Mesodermal cell (in vitro differentiated cells): Measurements from ENCODE around the gene COL6A3. TPM values are rescaled to one million over a fixed set of nuclear protein-coding genes. Genes with fewer than 3 reads are reported as not detected.

ENCODE experiments used
- H3K27ac ChIP-seq: 2 replicates; pipeline ENCODE4 v1.7.0; 2013; ENCODE audit warnings: mild to moderate bottlenecking, low read depth, low read length, moderate library complexity; ENCODE audit not compliant: severe bottlenecking
- H3K36me3 ChIP-seq: 2 replicates; pipeline ENCODE4 v1.7.1; 2013; ENCODE audit warnings: mild to moderate bottlenecking, low read length, moderate library complexity; ENCODE audit not compliant: control insufficient read depth, insufficient read depth
- H3K4me1 ChIP-seq: one replicate; pipeline ENCODE4 v1.7.1; 2013; ENCODE audit warnings: mild to moderate bottlenecking, low read length; ENCODE audit not compliant: insufficient read depth, control insufficient read depth, poor library complexity, severe bottlenecking
- H3K4me3 ChIP-seq: 2 replicates; pipeline ENCODE4 v1.7.0; 2013; ENCODE audit warnings: low read length, control low read depth, mild to moderate bottlenecking; ENCODE audit not compliant: insufficient read depth, poor library complexity, severe bottlenecking; ENCODE audit errors: extremely low read depth
- H3K9me3 ChIP-seq: 2 replicates; pipeline ENCODE4 v1.7.1; 2013; ENCODE audit warnings: mild to moderate bottlenecking, low read length, moderate library complexity; ENCODE audit not compliant: control insufficient read depth
- WGBS, 2 experiments: methylation state at CpG; one replicate each; pipeline ENCODE4 v1.1.5; 2013; ENCODE audit warnings: missing lambda C conversion rate in 2 of 2; ENCODE audit not compliant: insufficient coverage in 2 of 2; 5-methylcytosine and 5-hydroxymethylcytosine counted together
- polyA plus RNA-seq, 2 experiments: library from polyadenylated mRNA; stranded (reverse); fragments of 50-300 nt; gene quantifications; one replicate each; pipeline ENCODE4 v1.2.3, GENCODE V29; 2013

Gene COL6A3
- polyA plus RNA-seq (2013, experiment 1 of 2) = 221 TPM
- polyA plus RNA-seq (2013, experiment 2 of 2) = 227 TPM

GRCh38 chr2:237413777-237414661 lies at the start of gene COL6A3:
Gene COL6A3, minus strand, starts transcription at chr2:237414164. Its CDS starts 17,347 bp downstream, at chr2:237396817.
- Histone ChIP-seq H3K36me3 (no peaks in the 10 kb centered on the region), H3K4me3 (peak within 1 kb of the TSS; percentile 35), H3K9me3 (no peaks in the 10 kb centered on the region), H3K4me1 (peaks cover 29% of the 10 kb centered on the region), H3K27ac (peak within 1 kb of the TSS; percentile 47)
- WGBS, 2 experiments = 80 to 81% methylated on average over 13 of the region's 16 CpGs

GRCh38 chr2:237459741-237460174 lies 45.8 kb upstream of the COL6A3 start:
- Histone ChIP-seq H3K9me3 (peaks cover 10% of the 10 kb centered on the region), H3K4me1 (peaks cover 15% of the 10 kb centered on the region), H3K36me3 (no peaks in the 10 kb centered on the region), H3K4me3 (no peak overlapping the region), H3K27ac (no peak overlapping the region)
- 91 to 95% methylated on average over 2 to 3 of the region's 3 CpGs for WGBS, 2 experiments

GRCh38 chr2:237459226-237459625 lies 45.3 kb upstream of the COL6A3 start:
- no peak overlapping the region for H3K27ac ChIP-seq
- H3K4me1 ChIP-seq = peaks cover 11% of the 10 kb centered on the region
- H3K36me3 ChIP-seq = no peaks in the 10 kb centered on the region
- no peak overlapping the region for H3K4me3 ChIP-seq
- 100% methylated on average over 1 to 2 of the region's 4 CpGs for WGBS, 2 experiments
- peaks cover 10% of the 10 kb centered on the region for H3K9me3 ChIP-seq

- Histone ChIP-seq H3K9me3 (peaks cover 10% of the 10 kb centered on the region), H3K36me3 (no peaks in the 10 kb centered on the region), H3K4me3 (no peak overlapping the region), H3K27ac (no peak overlapping the region), H3K4me1 (peaks cover 11% of the 10 kb centered on the region)
- 100% methylated on average over 1 of the region's 1 CpG for WGBS, 2 experiments
Observed at GRCh38 chr2:237458519-237458918, 44.6 kb upstream of the COL6A3 start.

GRCh38 chr2:237457388-237457941 lies 43.5 kb upstream of the COL6A3 start:
- Histone ChIP-seq H3K9me3 (peaks cover 10% of the 10 kb centered on the region), H3K36me3 (no peaks in the 10 kb centered on the region), H3K27ac (no peak overlapping the region), H3K4me3 (no peak overlapping the region), H3K4me1 (peaks cover 11% of the 10 kb centered on the region)
- 82 to 91% methylated on average over 1 of the region's 2 CpGs for WGBS, 2 experiments

- WGBS, 2 experiments = 86 to 94% methylated on average over 8 of the region's 11 CpGs
- H3K9me3 ChIP-seq = peaks cover 10% of the 10 kb centered on the region
- no peak overlapping the region for H3K4me3 ChIP-seq
- H3K4me1 ChIP-seq = peaks cover 11% of the 10 kb centered on the region
- H3K36me3 ChIP-seq = no peaks in the 10 kb centered on the region
- H3K27ac ChIP-seq = no peak overlapping the region
Observed at GRCh38 chr2:237456200-237456843, 42.4 kb upstream of the COL6A3 start.

GRCh38 chr2:237455764-237456163 lies 41.8 kb upstream of the COL6A3 start:
- peaks cover 10% of the 10 kb centered on the region for H3K9me3 ChIP-seq
- no peaks in the 10 kb centered on the region for H3K36me3 ChIP-seq
- no peak overlapping the region for H3K4me3 ChIP-seq
- H3K4me1 ChIP-seq = peaks cover 11% of the 10 kb centered on the region
- WGBS, 2 experiments = 87 to 94% methylated on average over 3 of the region's 5 CpGs
- H3K27ac ChIP-seq = no peak overlapping the region

- 95 to 100% methylated on average over 2 to 3 of the region's 3 CpGs for WGBS, 2 experiments
- Histone ChIP-seq H3K36me3 (no peaks in the 10 kb centered on the region), H3K4me1 (peaks cover 9% of the 10 kb centered on the region), H3K4me3 (no peak overlapping the region), H3K27ac (no peak overlapping the region), H3K9me3 (peaks cover 8% of the 10 kb centered on the region)
Observed at GRCh38 chr2:237453671-237454070, 39.7 kb upstream of the COL6A3 start.

GRCh38 chr2:237452861-237453260 lies 38.9 kb upstream of the COL6A3 start:
- WGBS, 2 experiments = 87 to 100% methylated on average over 1 to 3 of the region's 3 CpGs
- Histone ChIP-seq H3K27ac (no peak overlapping the region), H3K36me3 (no peaks in the 10 kb centered on the region), H3K4me1 (peaks cover 11% of the 10 kb centered on the region), H3K4me3 (no peak overlapping the region), H3K9me3 (peaks cover 8% of the 10 kb centered on the region)

- Histone ChIP-seq H3K4me1 (peaks cover 11% of the 10 kb centered on the region), H3K4me3 (no peak overlapping the region), H3K27ac (no peak overlapping the region), H3K36me3 (no peaks in the 10 kb centered on the region), H3K9me3 (peaks cover 8% of the 10 kb centered on the region)
- WGBS, 2 experiments = 60 to 64% methylated on average over 12 to 17 of the region's 20 CpGs
Observed at GRCh38 chr2:237451643-237452469, 37.9 kb upstream of the COL6A3 start.
